Activated T-cell treated with anti-CD3 and anti-CD28 coated beads, Interleukin-2, amount 50 U/mL, for 4 hours (primary cell): ENCODE measurements around the gene MAN2B2. TPM values are rescaled to one million over a fixed set of nuclear protein-coding genes. Genes with fewer than 3 reads are reported as not detected.
A peak's percentile ranks its signal among the peaks of the same experiment; 100 is the strongest.

Experiments used
- ATAC-seq, 2 donors: fragments of 200-7000 bp; cut with Tn5 transposase; one replicate each; pipeline ENCODE4 v1.10.0; 2021
- DNase-seq: peaks from one replicate; pipeline ENCODE4 v3.0.0-alpha.2; 2020
- H3K27me3 Mint-ChIP-seq: one replicate; pipeline ENCODE4 v1.8.0; 2021; ENCODE audit warnings: low read depth, mixed read lengths
- H3K36me3 Mint-ChIP-seq: one replicate; pipeline ENCODE4 v1.8.0; 2022; ENCODE audit warnings: mixed read lengths; ENCODE audit not compliant: insufficient read depth
- H3K4me1 Mint-ChIP-seq: one replicate; pipeline ENCODE4 v1.8.0; 2021; ENCODE audit warnings: low read depth, mixed read lengths
- H3K4me3 Mint-ChIP-seq: one replicate; pipeline ENCODE4 v1.8.0; 2021; ENCODE audit warnings: mild to moderate bottlenecking, moderate library complexity, mixed read lengths
- H3K9me3 Mint-ChIP-seq: one replicate; pipeline ENCODE4 v1.8.0; 2021; ENCODE audit warnings: mixed read lengths
- total RNA-seq, 3 donors: library from RNA; stranded (reverse); gene quantifications; one replicate each; pipeline ENCODE4 v1.2.1, GENCODE V29; 2021

The MAN2B2 gene
- total RNA-seq, 3 donors from 2014 or later = 11.9 to 13.4 (median 12.7) TPM

DNA sequence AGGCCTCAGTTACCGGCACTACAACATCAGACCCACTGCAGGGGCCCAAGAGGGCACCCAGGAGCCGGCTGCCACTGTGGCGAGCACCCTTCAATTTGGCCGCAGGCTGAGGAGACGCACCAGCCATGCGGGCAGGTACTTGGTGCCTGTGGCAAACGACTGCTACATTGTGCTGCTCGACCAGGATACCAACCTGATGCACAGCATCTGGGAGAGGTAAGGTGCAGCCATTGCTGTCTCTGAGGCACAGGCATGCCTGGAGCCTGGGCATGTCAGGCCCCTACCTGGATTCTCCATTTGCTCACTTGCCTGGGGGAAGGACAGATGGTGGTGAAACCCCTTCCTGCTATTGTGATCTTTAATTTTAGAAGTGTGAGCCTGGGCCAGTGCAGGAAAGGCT lies 30.1 kb downstream of the MAN2B2 start:
- ATAC-seq = no peak
- H3K4me3 Mint-ChIP-seq = no peak overlapping the region

DNA sequence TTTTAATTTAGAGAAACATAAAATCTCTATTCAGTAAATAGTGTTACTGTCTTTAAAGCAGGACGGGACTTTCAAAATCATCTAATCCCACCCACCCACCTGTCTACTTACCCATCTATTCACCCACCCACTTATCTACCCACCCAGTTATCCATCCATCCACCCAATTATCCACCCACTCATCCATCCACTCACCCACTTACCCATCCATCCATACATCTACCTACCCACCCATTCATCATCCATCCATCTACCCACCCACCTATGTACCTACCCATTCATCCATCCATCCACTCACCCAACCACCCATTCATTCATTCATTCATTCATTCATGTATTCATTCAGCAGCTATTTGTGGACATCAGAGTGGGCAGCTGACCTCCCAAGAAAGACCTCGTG lies 30.6 kb downstream of the MAN2B2 start:
- Mint-ChIP-seq H3K4me1 (no peaks in the 10 kb centered on the region), H3K27me3 (no peaks in the 10 kb centered on the region), H3K4me3 (no peak overlapping the region), H3K9me3 (peaks cover 8% of the 10 kb centered on the region), H3K36me3 (peaks cover 55% of the 10 kb centered on the region)
- ATAC-seq (no peak), DNase-seq (no peak)

More for the DNA sequence above, 30.1 kb downstream of the MAN2B2 start:
- peaks cover 55% of the 10 kb centered on the region for H3K36me3 Mint-ChIP-seq
- no peaks in the 10 kb centered on the region for H3K4me1 Mint-ChIP-seq
- DNase-seq = no peak
- peaks cover 8% of the 10 kb centered on the region for H3K9me3 Mint-ChIP-seq
- H3K27me3 Mint-ChIP-seq = no peaks in the 10 kb centered on the region

DNA sequence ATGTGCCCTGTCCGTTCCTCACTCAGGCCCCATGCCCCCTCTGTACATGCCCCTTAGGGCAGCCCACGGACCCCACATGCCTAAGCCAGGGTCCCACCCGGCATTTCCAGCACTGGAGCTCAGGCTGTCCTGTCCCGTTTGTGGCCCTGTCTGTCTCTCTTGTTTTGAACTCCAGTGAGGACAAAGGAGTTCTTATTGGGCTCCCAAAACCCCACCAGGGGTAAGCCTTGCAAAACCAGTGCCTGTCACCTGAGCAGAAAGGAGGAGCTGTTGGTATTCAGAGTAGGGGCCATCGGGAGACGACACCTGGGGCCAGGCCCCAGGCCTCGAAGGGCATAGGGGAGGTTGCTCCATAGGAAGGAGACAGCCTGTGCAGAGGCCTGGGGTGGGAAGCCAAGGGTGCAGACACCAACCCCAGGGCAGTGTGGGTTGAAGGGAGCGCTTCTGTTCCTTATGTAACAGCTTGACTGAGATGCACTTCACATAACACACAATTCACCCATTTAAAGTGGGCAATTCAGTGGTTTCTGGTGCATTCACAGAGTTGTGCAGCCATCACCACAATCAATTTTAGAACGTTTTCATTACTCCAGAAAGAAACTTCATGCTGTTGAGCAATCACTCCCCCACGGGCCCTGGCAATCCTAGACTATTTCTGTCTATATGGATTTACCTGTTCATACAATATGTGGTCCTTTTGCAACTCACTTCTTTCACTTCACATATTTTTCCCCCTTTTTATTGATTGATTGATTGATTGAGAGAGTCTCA lies 31.7 kb downstream of the MAN2B2 start:
- ATAC-seq = no peak
- no peaks in the 10 kb centered on the region for H3K27me3 Mint-ChIP-seq
- peaks cover 8% of the 10 kb centered on the region for H3K9me3 Mint-ChIP-seq
- H3K4me3 Mint-ChIP-seq = no peak overlapping the region
- no peak for DNase-seq
- no peaks in the 10 kb centered on the region for H3K4me1 Mint-ChIP-seq
- H3K36me3 Mint-ChIP-seq = peaks cover 61% of the 10 kb centered on the region

DNA sequence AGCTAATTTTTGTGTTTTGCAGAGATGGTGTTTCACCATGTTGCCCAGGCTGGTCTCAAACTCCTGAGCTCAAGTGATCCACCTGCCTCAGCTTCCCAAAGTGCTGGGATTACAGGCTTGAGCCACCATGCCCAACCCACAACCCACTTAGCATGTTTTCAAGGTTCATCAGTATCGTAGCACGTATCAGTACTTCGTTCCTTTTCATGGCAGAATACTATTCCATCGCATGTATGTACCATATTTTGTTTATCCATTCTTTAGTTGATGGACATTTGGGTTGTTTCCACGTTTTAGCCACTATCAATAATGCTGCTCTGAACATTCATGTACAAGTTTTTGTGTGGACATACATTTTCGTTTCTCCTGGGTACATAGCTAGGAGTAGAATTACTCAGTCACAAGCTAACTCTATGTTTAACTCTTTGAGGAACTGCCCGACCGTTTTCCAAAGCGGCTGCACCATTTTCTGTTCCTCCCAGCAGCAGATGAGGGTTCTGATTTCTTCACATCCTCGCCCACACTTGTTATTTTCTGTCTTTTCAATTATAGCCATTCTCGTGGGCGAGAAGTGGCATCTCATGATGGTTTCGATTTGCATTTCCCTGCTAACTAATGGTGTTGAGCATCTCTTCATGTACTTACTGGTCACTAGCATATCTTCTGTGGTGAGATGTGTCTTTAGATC lies 32.5 kb downstream of the MAN2B2 start:
- Mint-ChIP-seq H3K4me1 (no peaks in the 10 kb centered on the region), H3K4me3 (no peak overlapping the region), H3K36me3 (peaks cover 58% of the 10 kb centered on the region), H3K9me3 (peaks cover 8% of the 10 kb centered on the region), H3K27me3 (no peaks in the 10 kb centered on the region)
- ATAC-seq (no peak), DNase-seq (no peak)

DNA sequence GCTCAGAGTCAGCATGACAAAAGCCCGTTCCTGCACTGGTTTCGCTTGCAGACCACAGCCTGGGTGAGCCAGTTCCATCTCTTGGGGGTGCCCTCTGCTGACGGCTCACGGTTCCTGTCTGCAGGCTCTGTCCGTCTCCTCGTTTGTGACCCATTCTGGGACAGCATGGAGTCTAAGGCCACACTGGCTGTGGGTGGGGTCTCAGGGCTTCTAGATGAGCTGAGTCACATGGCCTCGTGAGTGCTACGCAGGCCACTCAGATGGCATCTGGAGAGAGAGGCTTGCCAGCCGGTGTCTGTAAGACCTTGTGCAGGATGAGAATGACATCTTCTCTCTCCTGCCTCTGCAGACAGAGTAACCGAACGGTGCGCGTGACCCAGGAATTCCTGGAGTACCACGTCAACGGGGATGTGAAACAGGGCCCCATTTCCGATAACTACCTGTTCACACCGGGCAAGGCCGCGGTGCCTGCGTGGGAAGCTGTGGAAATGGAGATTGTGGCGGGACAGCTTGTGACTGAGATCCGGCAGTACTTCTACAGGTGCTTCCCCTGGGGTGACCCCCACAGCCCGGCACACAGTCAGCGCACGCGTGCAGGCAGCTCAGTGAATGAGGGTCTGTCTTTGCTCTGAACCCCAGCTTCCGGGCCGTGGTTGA lies 33.9 kb downstream of the MAN2B2 start:
- Mint-ChIP-seq H3K4me3 (no peak overlapping the region), H3K36me3 (peaks cover 56% of the 10 kb centered on the region), H3K4me1 (no peaks in the 10 kb centered on the region), H3K27me3 (no peaks in the 10 kb centered on the region), H3K9me3 (peaks cover 3% of the 10 kb centered on the region)
- DNase-seq (no peak), ATAC-seq (peak in 1 of 2 donors; percentile 32)

GRCh38 chr4:6609415-6610079 lies 34.6 kb downstream of the MAN2B2 start:
- H3K36me3 Mint-ChIP-seq = peaks cover 51% of the 10 kb centered on the region
- H3K4me1 Mint-ChIP-seq = no peaks in the 10 kb centered on the region
- no peaks in the 10 kb centered on the region for H3K27me3 Mint-ChIP-seq
- no peak for ATAC-seq
- H3K9me3 Mint-ChIP-seq = no peaks in the 10 kb centered on the region
- no peak overlapping the region for H3K4me3 Mint-ChIP-seq
- no peak for DNase-seq

- no peak for DNase-seq
- no peak for ATAC-seq
- H3K27me3 Mint-ChIP-seq = no peaks in the 10 kb centered on the region
- peaks cover 42% of the 10 kb centered on the region for H3K36me3 Mint-ChIP-seq
- H3K4me3 Mint-ChIP-seq = no peak overlapping the region
- no peaks in the 10 kb centered on the region for H3K4me1 Mint-ChIP-seq
- H3K9me3 Mint-ChIP-seq = no peaks in the 10 kb centered on the region
Observed at GRCh38 chr4:6610856-6611430, 36.0 kb downstream of the MAN2B2 start.

- no peak overlapping the region for H3K4me3 Mint-ChIP-seq
- H3K36me3 Mint-ChIP-seq = peaks cover 46% of the 10 kb centered on the region
- no peaks in the 10 kb centered on the region for H3K4me1 Mint-ChIP-seq
- DNase-seq (no peak), ATAC-seq (no peak)
- H3K27me3 Mint-ChIP-seq = no peaks in the 10 kb centered on the region
- H3K9me3 Mint-ChIP-seq = no peaks in the 10 kb centered on the region
Observed at GRCh38 chr4:6612961-6613675, 38.1 kb downstream of the MAN2B2 start.

DNA sequence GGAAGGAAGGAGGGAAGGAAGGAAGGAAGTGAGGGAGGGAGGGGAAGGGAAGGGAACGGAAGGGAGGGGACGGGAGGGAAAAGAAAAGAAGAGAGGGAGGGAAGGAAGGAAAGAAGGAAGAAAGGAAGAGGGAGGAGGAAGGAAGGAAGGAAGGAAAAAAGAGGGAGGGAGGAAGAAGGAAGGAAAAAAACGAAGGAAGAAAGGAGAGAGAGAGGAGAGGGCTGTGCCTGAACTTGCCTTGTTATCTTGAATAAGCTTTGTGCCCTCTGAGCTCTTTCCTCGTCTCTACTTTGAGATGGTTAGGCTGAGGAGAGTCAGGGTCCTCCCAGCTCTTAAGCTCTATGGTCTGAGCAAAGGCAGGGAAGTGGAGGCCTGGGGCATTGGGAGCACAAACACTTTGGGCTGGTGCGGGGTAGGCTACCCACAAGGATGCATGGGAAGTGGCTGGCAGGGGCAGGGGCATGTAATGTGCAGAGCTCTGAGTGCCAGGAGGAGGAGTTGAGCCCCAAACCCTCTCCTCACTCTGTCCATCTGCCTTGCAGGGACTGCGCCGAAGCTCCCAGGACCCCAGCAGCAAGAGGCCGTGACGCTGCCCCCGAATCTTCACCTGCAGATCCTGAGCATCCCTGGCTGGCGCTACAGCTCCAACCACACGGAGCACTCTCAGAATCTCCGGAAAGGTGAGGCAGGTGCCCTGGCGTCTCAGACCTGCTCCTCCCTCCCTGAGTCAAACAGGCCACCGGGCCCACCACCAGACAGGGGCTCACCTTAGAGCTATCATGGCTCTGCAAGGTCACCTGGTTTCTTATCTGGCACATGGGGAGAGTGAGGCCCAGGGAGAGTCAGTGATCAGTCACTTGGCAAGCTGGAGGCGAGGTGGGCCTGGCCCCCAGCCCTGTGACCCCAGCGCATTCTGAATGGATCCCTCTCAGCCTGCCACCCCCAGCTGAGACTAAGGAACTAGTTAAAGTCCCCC lies 39.0 kb downstream of the MAN2B2 start:
- no peak for DNase-seq
- H3K4me1 Mint-ChIP-seq = no peaks in the 10 kb centered on the region
- peaks cover 41% of the 10 kb centered on the region for H3K36me3 Mint-ChIP-seq
- no peak for ATAC-seq
- H3K27me3 Mint-ChIP-seq = no peaks in the 10 kb centered on the region
- no peaks in the 10 kb centered on the region for H3K9me3 Mint-ChIP-seq
- no peak overlapping the region for H3K4me3 Mint-ChIP-seq

GRCh38 chr4:6614701-6615230 lies 39.8 kb downstream of the MAN2B2 start:
- ATAC-seq = no peak
- no peaks in the 10 kb centered on the region for H3K9me3 Mint-ChIP-seq

DNA sequence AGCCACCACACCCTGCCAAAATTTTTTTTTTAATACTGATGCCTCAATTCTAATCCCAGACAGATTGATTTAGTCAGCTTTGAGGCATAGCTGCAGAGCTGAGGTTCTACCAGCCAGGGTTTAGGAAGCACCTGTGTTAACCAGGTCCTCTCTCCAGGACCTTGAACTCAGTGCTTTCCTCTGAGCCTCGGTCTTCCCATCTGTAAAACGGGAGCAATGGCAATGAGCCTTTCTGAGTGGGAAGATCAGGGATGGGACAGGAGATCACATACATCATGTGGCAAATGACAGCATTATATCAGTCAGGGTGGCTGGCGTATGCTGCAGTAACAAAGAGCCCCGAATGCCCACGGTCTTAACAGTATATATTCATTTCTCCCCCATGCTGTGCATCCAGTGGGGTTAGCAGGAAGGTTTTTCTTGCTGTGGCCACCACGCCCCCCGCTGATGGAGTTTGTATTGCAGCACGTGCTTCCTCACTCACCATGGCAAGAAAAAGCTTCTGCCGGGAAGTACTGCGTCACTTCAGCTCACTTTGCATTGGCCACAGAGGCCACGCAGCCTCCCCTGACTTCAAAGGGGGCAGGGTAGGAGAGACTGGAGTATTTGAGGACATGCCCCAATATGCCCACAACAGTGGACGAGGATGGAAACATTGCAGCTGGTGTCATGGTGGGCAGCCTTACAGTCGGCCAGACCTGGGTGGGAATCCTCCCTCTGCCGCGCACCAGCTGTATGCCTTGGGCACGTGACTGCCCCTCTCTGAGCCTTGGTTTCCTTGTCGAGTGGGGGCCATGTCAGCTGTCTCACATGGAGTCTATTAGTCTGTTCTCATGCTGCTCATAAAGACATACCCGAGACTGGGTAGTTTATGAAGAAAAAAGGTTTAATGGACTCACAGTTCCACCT lies 41.4 kb downstream of the MAN2B2 start:
- H3K36me3 Mint-ChIP-seq = peaks cover 37% of the 10 kb centered on the region
- no peaks in the 10 kb centered on the region for H3K27me3 Mint-ChIP-seq
- no peak for ATAC-seq
- H3K4me3 Mint-ChIP-seq = no peak overlapping the region
- no peaks in the 10 kb centered on the region for H3K4me1 Mint-ChIP-seq
- H3K9me3 Mint-ChIP-seq = no peaks in the 10 kb centered on the region
- DNase-seq = no peak

More at GRCh38 chr4:6614701-6615230, 39.8 kb downstream of the MAN2B2 start:
- Mint-ChIP-seq H3K36me3 (peaks cover 40% of the 10 kb centered on the region), H3K27me3 (no peaks in the 10 kb centered on the region), H3K4me3 (no peak overlapping the region), H3K4me1 (no peaks in the 10 kb centered on the region)
- DNase-seq = no peak

DNA sequence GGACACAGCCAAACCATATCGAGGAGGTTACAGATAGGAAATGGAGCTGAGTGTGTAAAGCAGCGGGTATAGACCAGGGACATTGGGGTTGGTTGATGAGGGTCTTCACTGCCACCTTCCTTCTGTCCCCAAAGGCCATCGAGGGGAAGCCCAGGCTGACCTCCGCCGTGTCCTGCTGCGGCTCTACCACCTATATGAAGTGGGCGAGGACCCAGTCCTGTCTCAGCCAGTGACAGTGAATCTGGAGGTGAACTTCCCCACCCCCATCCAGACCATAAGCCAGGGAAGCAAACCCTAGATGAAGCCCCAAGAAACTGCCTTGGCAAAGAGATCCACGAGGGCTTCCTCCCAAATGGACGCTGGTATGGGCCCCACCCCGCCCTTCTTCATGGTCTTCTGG lies 42.3 kb downstream of the MAN2B2 start:
- ATAC-seq (no peak), DNase-seq (no peak)
- no peaks in the 10 kb centered on the region for H3K27me3 Mint-ChIP-seq
- H3K4me1 Mint-ChIP-seq = no peaks in the 10 kb centered on the region
- H3K4me3 Mint-ChIP-seq = no peak overlapping the region
- peaks cover 31% of the 10 kb centered on the region for H3K36me3 Mint-ChIP-seq
- H3K9me3 Mint-ChIP-seq = no peaks in the 10 kb centered on the region
